Measurements from ENCODE around the gene PCDH9.

The PCDH9 gene

DNA sequence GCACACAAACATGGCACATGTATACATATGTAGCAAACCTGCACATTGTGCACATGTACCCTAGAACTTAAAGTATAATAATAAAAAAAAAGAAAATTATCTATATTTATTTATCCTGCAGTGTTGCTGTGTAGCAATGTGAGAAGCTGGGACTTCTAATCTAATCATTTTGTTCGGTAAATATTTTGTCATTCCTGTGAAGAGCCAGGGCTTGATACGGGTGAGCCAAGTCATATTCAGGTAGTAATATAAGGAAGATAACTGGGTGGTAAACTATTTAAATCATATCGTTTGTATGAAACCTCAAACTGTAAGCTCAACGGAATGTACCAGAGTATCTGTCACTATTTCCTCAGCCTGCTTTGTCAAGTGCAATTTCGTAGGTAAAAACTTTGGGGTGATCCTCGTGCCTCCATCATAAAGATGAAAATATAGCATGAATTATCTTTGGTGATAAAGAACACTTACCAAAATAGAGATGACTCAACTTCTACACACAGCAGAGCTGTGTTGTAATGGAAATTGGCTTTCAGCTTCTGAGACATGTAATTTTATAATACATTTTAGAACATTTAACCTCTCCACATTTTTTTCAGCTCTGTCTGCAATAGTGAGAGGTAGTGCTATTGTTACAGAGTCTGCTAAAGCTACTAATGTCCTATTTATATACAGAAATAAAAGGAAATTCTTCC, 92.9 kb downstream of the PCDH9 start:
- Histone ChIP-seq H4K20me1 (no peaks in the 10 kb centered on the region), H3K27me3 (no peaks in the 10 kb centered on the region), H3K27ac (no peak overlapping the region), H3K4me3 (no peak overlapping the region), H3K9ac (no peak overlapping the region), H3K4me1 (peaks cover 29% of the 10 kb centered on the region), H3K36me3 (no peaks in the 10 kb centered on the region), H3K9me3 (no peaks in the 10 kb centered on the region), H3K4me2 (no peak overlapping the region)
- no peak for TF ChIP-seq Cebpa-rat (IDR thresholded peaks at IDR 0.05)

DNA sequence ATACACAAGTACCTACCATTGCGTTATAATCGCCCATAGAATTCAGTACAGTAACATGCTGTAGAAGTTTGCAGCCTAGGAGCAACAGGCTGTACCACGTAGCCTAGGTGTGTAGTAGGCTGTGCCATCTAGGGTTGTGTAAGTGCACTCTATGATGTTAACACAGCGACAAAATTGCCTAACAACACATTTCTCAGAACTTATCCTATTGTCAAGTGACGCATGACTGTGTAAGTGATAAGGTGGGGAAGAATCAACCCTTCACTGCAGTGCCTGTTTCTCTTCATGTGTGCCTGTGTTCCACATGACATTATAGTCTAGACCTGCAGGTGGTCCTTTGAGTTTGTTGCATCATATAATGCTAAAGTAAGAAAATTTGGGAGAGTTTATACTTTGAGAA, 94.0 kb downstream of the PCDH9 start:
- no peaks in the 10 kb centered on the region for H3K27me3 ChIP-seq
- no peak overlapping the region for H3K4me2 ChIP-seq
- peaks cover 29% of the 10 kb centered on the region for H3K4me1 ChIP-seq
- no peak overlapping the region for H3K4me3 ChIP-seq
- no peaks in the 10 kb centered on the region for H3K36me3 ChIP-seq
- H4K20me1 ChIP-seq: no peaks in the 10 kb centered on the region
- H3K9ac ChIP-seq: no peak overlapping the region
- no peak for TF ChIP-seq Cebpa-rat (IDR thresholded peaks at IDR 0.05)
- no peaks in the 10 kb centered on the region for H3K9me3 ChIP-seq
- H3K27ac ChIP-seq: no peak overlapping the region

DNA sequence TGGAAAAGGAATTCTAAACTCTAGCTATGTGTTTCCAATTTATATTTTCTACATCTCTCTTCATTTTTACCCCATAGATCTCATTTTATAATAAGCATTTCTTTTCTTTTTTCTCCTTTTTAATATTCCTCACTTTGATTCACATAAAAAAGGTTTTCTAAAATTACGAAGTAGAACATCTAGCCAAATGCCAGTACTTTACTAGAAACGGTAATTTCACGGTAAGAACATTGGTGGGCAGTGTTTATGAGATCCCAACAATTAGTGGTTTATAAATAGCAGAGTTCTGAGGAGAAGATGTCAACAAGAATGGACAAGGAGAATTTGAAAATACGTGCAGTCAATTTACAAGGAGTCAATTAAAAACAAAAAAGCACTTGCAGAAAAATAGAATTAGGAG, 94.8 kb downstream of the PCDH9 start:
- Histone ChIP-seq H3K9me3 (no peaks in the 10 kb centered on the region), H3K27ac (no peak overlapping the region), H3K27me3 (no peaks in the 10 kb centered on the region), H3K4me2 (no peak overlapping the region), H3K4me1 (peaks cover 29% of the 10 kb centered on the region), H3K4me3 (no peak overlapping the region), H3K9ac (no peak overlapping the region), H4K20me1 (no peaks in the 10 kb centered on the region), H3K36me3 (no peaks in the 10 kb centered on the region)
- no peak for TF ChIP-seq Cebpa-rat (IDR thresholded peaks at IDR 0.05)

DNA sequence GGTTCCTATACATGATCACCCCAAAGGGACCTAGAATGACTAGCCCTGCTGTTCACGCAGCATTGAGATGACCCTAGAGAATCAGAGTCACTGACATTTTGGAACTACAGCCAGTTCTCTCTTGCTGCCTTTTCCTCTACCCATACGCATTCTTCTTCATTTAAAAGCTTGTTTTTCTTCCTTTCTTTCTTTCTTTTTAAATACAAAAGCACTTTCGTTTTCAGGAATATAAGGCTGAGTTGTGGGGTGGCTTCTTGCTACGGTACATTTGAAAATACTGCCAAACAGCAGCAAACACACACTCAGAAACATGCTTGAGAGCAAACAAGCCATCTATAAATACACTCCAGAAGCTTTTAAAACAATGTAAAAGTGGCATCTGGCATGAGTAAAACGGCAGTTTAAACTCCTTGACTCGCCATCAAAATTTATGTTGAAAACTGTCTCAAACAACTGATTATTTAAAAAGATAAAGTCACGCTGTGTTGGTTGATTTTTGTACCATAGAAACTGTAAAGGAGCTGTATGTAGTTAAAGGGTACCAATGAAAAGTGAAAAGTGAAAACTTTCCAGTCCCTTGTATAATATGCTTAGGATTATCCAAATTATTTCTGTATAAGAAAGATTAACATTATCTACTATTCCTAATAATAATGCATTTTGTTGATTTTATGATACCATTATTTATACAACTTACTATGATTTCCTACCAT, 95.6 kb downstream of the PCDH9 start:
- no peaks in the 10 kb centered on the region for H3K9me3 ChIP-seq
- H3K27ac ChIP-seq: no peak overlapping the region
- H3K27me3 ChIP-seq: no peaks in the 10 kb centered on the region
- no peaks in the 10 kb centered on the region for H4K20me1 ChIP-seq
- no peak overlapping the region for H3K4me3 ChIP-seq
- TF ChIP-seq Cebpa-rat (IDR thresholded peaks at IDR 0.05): no peak
- peak overlapping the region; percentile 68 for H3K4me2 ChIP-seq
- H3K4me1 ChIP-seq: peaks cover 29% of the 10 kb centered on the region
- no peaks in the 10 kb centered on the region for H3K36me3 ChIP-seq
- peak overlapping the region; percentile 63 for H3K9ac ChIP-seq

DNA sequence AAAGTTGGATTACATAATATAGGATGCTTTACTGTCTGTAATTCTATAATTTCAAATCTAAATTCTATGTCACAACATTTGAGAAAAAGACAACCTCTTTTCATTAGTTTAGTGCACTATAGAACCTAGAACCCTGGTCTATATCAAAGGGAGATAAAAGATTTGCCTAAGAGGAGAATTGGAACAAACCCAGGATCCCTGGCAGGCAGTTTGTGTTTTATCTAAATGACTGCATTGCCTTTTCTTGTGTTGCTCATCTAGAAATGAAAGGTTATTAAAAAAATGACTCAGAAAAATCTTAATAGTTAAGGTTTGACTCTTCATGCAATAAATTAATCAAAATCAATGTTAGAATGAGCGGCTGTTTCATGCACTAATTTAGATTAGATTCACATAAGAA, 96.7 kb downstream of the PCDH9 start:
- no peak overlapping the region for H3K4me3 ChIP-seq
- no peaks in the 10 kb centered on the region for H3K9me3 ChIP-seq
- no peaks in the 10 kb centered on the region for H4K20me1 ChIP-seq
- H3K4me2 ChIP-seq: no peak overlapping the region
- no peak overlapping the region for H3K27ac ChIP-seq
- H3K4me1 ChIP-seq: peaks cover 25% of the 10 kb centered on the region
- no peaks in the 10 kb centered on the region for H3K36me3 ChIP-seq
- no peak overlapping the region for H3K9ac ChIP-seq
- no peak for TF ChIP-seq Cebpa-rat (IDR thresholded peaks at IDR 0.05)
- H3K27me3 ChIP-seq: no peaks in the 10 kb centered on the region

DNA sequence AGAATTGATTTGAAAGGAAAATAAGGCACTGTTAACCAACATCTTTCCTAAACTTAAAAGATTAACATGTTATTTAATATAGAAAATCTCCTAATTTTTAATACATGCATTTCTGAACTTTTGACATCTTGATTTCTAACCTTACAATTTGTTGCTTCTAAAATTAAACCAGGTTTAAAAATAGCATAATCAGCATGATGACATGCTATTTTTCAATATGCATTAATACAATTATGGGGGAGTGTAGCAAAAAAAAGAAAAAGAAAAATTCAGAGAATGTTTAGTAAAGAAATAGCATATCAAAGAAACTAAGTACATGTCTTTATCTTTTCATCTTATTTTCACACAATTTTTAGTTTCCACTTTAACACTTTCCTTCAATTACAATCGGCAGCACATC, 98.7 kb downstream of the PCDH9 start:
- H3K36me3 ChIP-seq: no peaks in the 10 kb centered on the region
- no peak overlapping the region for H3K27ac ChIP-seq
- H3K4me2 ChIP-seq: no peak overlapping the region
- H3K4me3 ChIP-seq: no peak overlapping the region
- peaks cover 22% of the 10 kb centered on the region for H3K4me1 ChIP-seq
- no peak for TF ChIP-seq Cebpa-rat (IDR thresholded peaks at IDR 0.05)
- no peak overlapping the region for H3K9ac ChIP-seq
- H3K27me3 ChIP-seq: no peaks in the 10 kb centered on the region
- no peaks in the 10 kb centered on the region for H3K9me3 ChIP-seq
- H4K20me1 ChIP-seq: no peaks in the 10 kb centered on the region

DNA sequence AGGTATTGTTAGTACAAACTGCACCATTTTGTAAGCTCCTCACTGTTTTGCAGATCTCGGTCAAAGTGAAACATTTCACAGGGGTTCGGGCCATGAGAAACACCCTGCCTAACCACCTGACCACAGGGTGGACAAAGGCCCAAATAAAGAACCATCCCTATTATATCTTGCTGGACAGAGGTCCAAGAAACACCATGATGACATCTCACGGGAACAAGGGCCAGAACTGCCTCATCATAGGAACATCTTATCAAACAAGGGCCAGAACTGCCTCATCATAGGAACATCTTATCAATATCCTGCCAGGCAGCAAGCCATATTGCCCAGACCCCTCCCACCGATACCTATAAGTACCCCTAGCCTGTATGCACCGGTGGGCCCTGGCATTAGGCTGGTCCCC, 99.7 kb downstream of the PCDH9 start:
- H3K4me1 ChIP-seq: peaks cover 22% of the 10 kb centered on the region
- H4K20me1 ChIP-seq: no peaks in the 10 kb centered on the region
- H3K36me3 ChIP-seq: no peaks in the 10 kb centered on the region
- H3K27me3 ChIP-seq: no peaks in the 10 kb centered on the region
- H3K27ac ChIP-seq: no peak overlapping the region
- H3K4me2 ChIP-seq: no peak overlapping the region
- no peak for TF ChIP-seq Cebpa-rat (IDR thresholded peaks at IDR 0.05)
- no peak overlapping the region for H3K9ac ChIP-seq
- no peaks in the 10 kb centered on the region for H3K9me3 ChIP-seq
- no peak overlapping the region for H3K4me3 ChIP-seq

DNA sequence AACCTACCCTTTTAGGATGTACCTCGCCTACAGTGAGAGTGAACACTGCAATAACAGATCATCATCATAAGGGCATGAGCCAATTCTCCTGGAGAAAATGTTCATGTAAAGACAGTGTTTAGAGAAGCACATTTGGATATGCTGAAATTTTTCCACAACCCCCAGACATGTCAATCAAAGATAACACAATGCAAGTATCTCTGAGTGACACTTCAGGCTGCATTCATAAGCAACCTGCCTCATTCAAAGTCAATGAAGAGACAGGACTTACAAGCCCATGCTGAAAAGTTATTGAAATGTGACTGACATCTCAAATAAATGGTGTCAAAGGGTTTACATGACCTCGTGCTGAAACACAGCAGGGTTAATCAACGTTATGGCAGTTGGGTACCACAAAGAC, 102.0 kb downstream of the PCDH9 start:
- Histone ChIP-seq H3K27ac (no peak overlapping the region), H3K36me3 (no peaks in the 10 kb centered on the region)
- TF ChIP-seq Cebpa-rat (IDR thresholded peaks at IDR 0.05): no peak

DNA sequence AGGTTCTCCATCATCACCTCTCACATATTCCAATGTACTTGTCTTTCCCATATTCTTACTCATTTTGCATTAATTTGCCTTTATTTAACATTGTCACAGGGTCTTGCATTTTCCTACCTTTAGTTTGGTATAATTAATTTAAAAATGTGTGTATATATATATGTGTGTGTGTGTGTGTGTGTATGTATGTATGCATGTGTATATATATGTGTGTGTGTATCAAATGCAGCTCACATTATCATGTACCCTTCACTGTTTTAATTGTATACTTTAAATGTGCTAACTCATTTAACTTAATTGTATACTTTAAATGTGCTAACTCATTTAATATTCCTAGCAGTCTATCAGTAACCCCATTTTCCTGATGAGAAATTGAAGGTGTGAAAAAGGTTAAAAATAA, 104.5 kb downstream of the PCDH9 start:
- Histone ChIP-seq H3K4me1 (peaks cover 10% of the 10 kb centered on the region), H3K36me3 (no peaks in the 10 kb centered on the region), H3K9me3 (no peaks in the 10 kb centered on the region), H3K27ac (no peak overlapping the region), H3K27me3 (no peaks in the 10 kb centered on the region), H4K20me1 (no peaks in the 10 kb centered on the region), H3K9ac (no peak overlapping the region), H3K4me3 (no peak overlapping the region), H3K4me2 (no peak overlapping the region)
- TF ChIP-seq Cebpa-rat (IDR thresholded peaks at IDR 0.05): no peak

More for the DNA sequence above, 102.0 kb downstream of the PCDH9 start:
- H3K9ac ChIP-seq: no peak overlapping the region
- H3K27me3 ChIP-seq: no peaks in the 10 kb centered on the region
- H3K4me3 ChIP-seq: no peak overlapping the region
- H3K4me2 ChIP-seq: peak overlapping the region; percentile 16
- H3K4me1 ChIP-seq: peaks cover 10% of the 10 kb centered on the region
- no peaks in the 10 kb centered on the region for H4K20me1 ChIP-seq
- H3K9me3 ChIP-seq: no peaks in the 10 kb centered on the region

DNA sequence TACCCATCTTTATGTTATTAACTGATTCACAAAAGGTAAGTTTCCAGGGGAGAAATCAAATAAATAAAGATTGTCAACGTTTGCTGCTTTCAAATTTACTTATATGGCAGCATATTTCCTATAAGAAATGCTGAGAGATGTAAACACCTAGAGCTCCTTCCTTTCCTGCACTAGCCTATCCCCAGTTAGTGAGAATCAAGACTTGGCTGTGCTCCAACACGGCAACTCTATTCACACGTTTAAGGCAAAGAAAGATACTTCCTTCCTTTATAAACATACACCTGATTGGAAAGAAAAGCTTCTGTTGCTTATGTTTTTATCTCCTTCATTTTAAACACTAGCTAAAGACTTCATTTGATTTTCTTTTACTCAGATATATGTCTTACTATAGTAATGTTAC, 107.0 kb downstream of the PCDH9 start:
- Histone ChIP-seq H3K36me3 (no peaks in the 10 kb centered on the region), H3K4me3 (no peak overlapping the region), H3K4me2 (no peak overlapping the region), H3K4me1 (peaks cover 4% of the 10 kb centered on the region), H3K9ac (no peak overlapping the region), H3K27me3 (no peaks in the 10 kb centered on the region), H3K9me3 (no peaks in the 10 kb centered on the region), H4K20me1 (no peaks in the 10 kb centered on the region), H3K27ac (no peak overlapping the region)
- no peak for TF ChIP-seq Cebpa-rat (IDR thresholded peaks at IDR 0.05)

Data from BLaER1 (cell line).